Vagina (tissue), 2 donors: ENCODE measurements around the gene KRTAP19-6.

Source experiments
- POLR2A ChIP-seq, 2 donors: fragments of 450-650 bp; IDR thresholded peaks; one replicate each; pipeline ENCODE4 v1.6.1; 2017; ENCODE audit warnings: antibody characterized with exemption in 2 of 2, mild to moderate bottlenecking in 2 of 2, moderate library complexity in 2 of 2
- TF ChIP-seq, protein P1 (sequence below), 3 experiments: fragments of 450-650 bp in 2 of 3; fragments of 200-600 bp in 1 of 3; sonication (generic) in 1 of 3; IDR thresholded peaks; one replicate each; pipeline ENCODE4 v1.5.1; 2017 to 2019; ENCODE audit warnings: antibody characterized with exemption in 3 of 3, mild to moderate bottlenecking in 2 of 3, moderate library complexity in 2 of 3

DNA sequence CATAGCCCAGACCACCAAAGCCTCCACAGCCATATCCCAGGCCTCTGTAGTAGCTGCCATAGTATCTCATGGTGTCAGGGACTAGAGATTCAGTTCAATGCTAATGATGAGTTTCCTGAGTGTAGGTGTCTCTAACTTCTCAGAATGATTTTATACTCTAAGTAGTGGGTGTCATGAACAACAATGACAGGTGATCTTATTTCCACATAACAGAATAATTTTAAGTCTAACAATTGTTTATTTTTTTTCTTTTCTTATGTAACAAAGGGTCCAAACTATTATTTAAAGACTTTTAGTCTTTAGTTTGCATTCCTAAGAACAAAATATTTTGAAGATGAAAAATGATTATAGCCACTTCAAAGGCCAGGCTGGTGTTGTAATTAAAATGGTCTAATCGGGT is at the start of gene KRTAP19-6:
- TF ChIP-seq, protein P1, sequence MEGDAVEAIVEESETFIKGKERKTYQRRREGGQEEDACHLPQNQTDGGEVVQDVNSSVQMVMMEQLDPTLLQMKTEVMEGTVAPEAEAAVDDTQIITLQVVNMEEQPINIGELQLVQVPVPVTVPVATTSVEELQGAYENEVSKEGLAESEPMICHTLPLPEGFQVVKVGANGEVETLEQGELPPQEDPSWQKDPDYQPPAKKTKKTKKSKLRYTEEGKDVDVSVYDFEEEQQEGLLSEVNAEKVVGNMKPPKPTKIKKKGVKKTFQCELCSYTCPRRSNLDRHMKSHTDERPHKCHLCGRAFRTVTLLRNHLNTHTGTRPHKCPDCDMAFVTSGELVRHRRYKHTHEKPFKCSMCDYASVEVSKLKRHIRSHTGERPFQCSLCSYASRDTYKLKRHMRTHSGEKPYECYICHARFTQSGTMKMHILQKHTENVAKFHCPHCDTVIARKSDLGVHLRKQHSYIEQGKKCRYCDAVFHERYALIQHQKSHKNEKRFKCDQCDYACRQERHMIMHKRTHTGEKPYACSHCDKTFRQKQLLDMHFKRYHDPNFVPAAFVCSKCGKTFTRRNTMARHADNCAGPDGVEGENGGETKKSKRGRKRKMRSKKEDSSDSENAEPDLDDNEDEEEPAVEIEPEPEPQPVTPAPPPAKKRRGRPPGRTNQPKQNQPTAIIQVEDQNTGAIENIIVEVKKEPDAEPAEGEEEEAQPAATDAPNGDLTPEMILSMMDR (IDR thresholded peaks at IDR 0.05) = no peak
- no peak for TF ChIP-seq POLR2A (IDR thresholded peaks at IDR 0.05)
